K562 (cell line): Measurements from ENCODE around the gene TRABD2B. TPM values are rescaled to one million over a fixed set of nuclear protein-coding genes. Genes with fewer than 3 reads are reported as not detected.

Experiments
- ATAC-seq: fragments of 200-7000 bp; cut with Tn5 transposase; 3 replicates; pipeline ENCODE4 v1.9.1; 2020; ENCODE audit warnings: moderate library complexity
- BruUV-seq: library from RNA; stranded (reverse); fragments of 400-500 nt; replicated peaks from 2 replicates; lab custom pipeline; 2021; lab: Mats Ljungman, UMichigan
- CTCF ChIA-PET: fragments of 300-600 bp; formaldehyde crosslinking; extraction: SDS; loops from one replicate; lab custom pipeline; 2021; ENCODE audit warnings: low intra/inter-chr PET ratio; lab: Yijun Ruan, JAX
- POLR2A ChIA-PET: fragments of 300-600, 350-650 bp; sonication (Branson Sonifier 250); formaldehyde crosslinking; extraction: SDS; loops from one replicate; lab custom pipeline; 2021; ENCODE audit warnings: antibody characterized with exemption, inconsistent platforms; lab: Yijun Ruan, JAX
- DNase-seq, 4 experiments: peaks; one replicate each; pipeline versions ENCODE4 v3.0.0 to v3.0.0-alpha.2; 2011 to 2018; ENCODE audit warnings: low spot score in 3 of 4, mixed read lengths in 3 of 4; ENCODE audit errors: extremely low read depth in 1 of 4
- FAIRE-seq: peaks from 2 replicates; lab custom pipeline; 2011; peaks lifted over from hg19 to GRCh38; lab: Jason Lieb, UNC
- H2AFZ ChIP-seq: 2 replicates; pipeline ENCODE4 v1.6.0; 2011; ENCODE audit warnings: low read depth, low read length, control low read depth, inconsistent platforms
- H3K27ac ChIP-seq: fragments of 200-600 bp; 3 replicates; pipeline ENCODE4 v1.8.0; 2011; ENCODE audit warnings: low read depth, mild to moderate bottlenecking, control low read depth, inconsistent platforms, low read length, moderate library complexity, mixed read lengths; ENCODE audit errors: extremely low read depth
- H3K27me3 ChIP-seq, 2 experiments: fragments of 300-600 bp in 1 of 2; 2 replicates in 1 of 2; 3 replicates in 1 of 2; pipeline versions ENCODE4 v1.6.0 to v1.8.0; 2011; ENCODE audit warnings: inconsistent platforms in 2 of 2, low read length in 2 of 2, mild to moderate bottlenecking in 1 of 2, mixed read lengths in 1 of 2, moderate library complexity in 1 of 2; ENCODE audit not compliant: control insufficient read depth in 2 of 2, insufficient read depth in 2 of 2
- H3K36me3 ChIP-seq: fragments of 300-600 bp; 3 replicates; pipeline ENCODE4 v1.8.0; 2011; ENCODE audit warnings: mild to moderate bottlenecking, low read length, inconsistent platforms; ENCODE audit not compliant: control insufficient read depth, insufficient read depth
- H3K4me1 ChIP-seq, 2 experiments: fragments of 200-600 bp in 1 of 2; replicated peaks in 1 of 2; 2 replicates in 1 of 2; 3 replicates in 1 of 2; pipeline versions ENCODE4 v1.5.1 to v1.8.0; 2011; ENCODE audit warnings: inconsistent platforms in 2 of 2, low read length in 2 of 2, mild to moderate bottlenecking in 1 of 2, mixed read lengths in 1 of 2, moderate library complexity in 1 of 2; ENCODE audit not compliant: control insufficient read depth in 2 of 2, insufficient read depth in 2 of 2
- H3K4me2 ChIP-seq: 2 replicates; pipeline ENCODE4 v1.6.1; 2011; ENCODE audit warnings: low read length, control low read depth, inconsistent platforms, mixed read lengths; ENCODE audit not compliant: insufficient read depth
- H3K4me3 ChIP-seq: fragments of 200-600 bp; sonication (generic), shearing (Covaris generic); 2 replicates; pipeline ENCODE4 v1.5.1; 2016; ENCODE audit warnings: control low read depth, inconsistent platforms
- H3K79me2 ChIP-seq: fragments of 200-600 bp; 3 replicates; pipeline ENCODE4 v1.8.0; 2011; ENCODE audit warnings: low read length, inconsistent platforms; ENCODE audit not compliant: control insufficient read depth, insufficient read depth
- H3K9ac ChIP-seq, 2 experiments: 2 replicates each; pipeline versions ENCODE4 v1.6.0 to v1.6.1; 2011; ENCODE audit warnings: low read depth in 2 of 2, low read length in 2 of 2, control low read depth in 1 of 2, inconsistent platforms in 1 of 2, mild to moderate bottlenecking in 1 of 2, mixed read lengths in 1 of 2; ENCODE audit not compliant: insufficient read depth in 1 of 2
- H3K9me1 ChIP-seq: one replicate; pipeline ENCODE4 v1.6.0; 2011; ENCODE audit warnings: inconsistent platforms, mild to moderate bottlenecking, low read length, moderate library complexity; ENCODE audit not compliant: control insufficient read depth, insufficient read depth
- H3K9me3 ChIP-seq: replicated peaks from 2 replicates; pipeline ENCODE4 v1.5.1; 2011; ENCODE audit warnings: low read depth, low read length, inconsistent platforms; ENCODE audit not compliant: control insufficient read depth, insufficient read depth
- H4K20me1 ChIP-seq: replicated peaks from 2 replicates; pipeline ENCODE4 v1.6.1; 2011; ENCODE audit warnings: low read length, inconsistent platforms, mixed read lengths; ENCODE audit not compliant: control insufficient read depth, insufficient read depth
- C11orf30 ChIP-seq: fragments of 450-650 bp; IDR thresholded peaks from 2 replicates; pipeline ENCODE4 v1.6.1; 2016; ENCODE audit warnings: low read depth, mild to moderate bottlenecking
- DMBX1 ChIP-seq: fragments of 250-450 bp; sonication (Bioruptor Pico); IDR thresholded peaks from 2 replicates; pipeline ENCODE4 v1.8.0; 2022; ENCODE audit warnings: inconsistent platforms, mild to moderate bottlenecking, moderate library complexity, borderline replicate concordance
- JUNB ChIP-seq: fragments of 450-650 bp; formaldehyde crosslinking; conservative IDR thresholded peaks from 2 replicates; pipeline ENCODE4 v1.4.0; 2020; ENCODE audit warnings: mild to moderate bottlenecking
- KHSRP ChIP-seq: fragments of 450-650 bp; IDR thresholded peaks from 2 replicates; pipeline ENCODE4 v1.6.1; 2017
- POLR2H ChIP-seq: IDR thresholded peaks from 2 replicates; pipeline ENCODE4 v1.6.1; 2016; ENCODE audit warnings: missing genetic modification characterization, low read depth, mild to moderate bottlenecking, control low read depth, missing compliant biosample characterization, moderate library complexity
- SIN3B ChIP-seq: fragments of 450-650 bp; IDR thresholded peaks from 2 replicates; pipeline ENCODE4 v1.6.1; 2017; ENCODE audit warnings: low read depth, mild to moderate bottlenecking, moderate library complexity
- XRCC3 ChIP-seq: fragments of 450-650 bp; IDR thresholded peaks from 2 replicates; pipeline ENCODE4 v1.6.1; 2017; ENCODE audit warnings: mild to moderate bottlenecking, moderate library complexity
- YBX1 ChIP-seq: fragments of 450-650 bp; IDR thresholded peaks from 2 replicates; pipeline ENCODE4 v1.7.1; 2016; ENCODE audit warnings: mild to moderate bottlenecking
- ZKSCAN8 ChIP-seq: fragments of 200-800 bp; sonication (Bioruptor generic); IDR thresholded peaks from 2 replicates; pipeline ENCODE4 v1.6.1; 2016; ENCODE audit warnings: missing genetic modification characterization, missing compliant biosample characterization
- ZNF354B ChIP-seq: fragments of 250-450 bp; sonication (Bioruptor Pico); IDR thresholded peaks from 2 replicates; pipeline ENCODE4 v1.4.0; 2020
- ZNF668 ChIP-seq: fragments of 250-450 bp; sonication (Bioruptor Pico); IDR thresholded peaks from 2 replicates; pipeline ENCODE4 v1.8.0; 2022; ENCODE audit warnings: mild to moderate bottlenecking, inconsistent platforms
- ZNF780A ChIP-seq: fragments of 250-450 bp; sonication (Bioruptor Pico); IDR thresholded peaks from 2 replicates; pipeline ENCODE4 v1.5.0; 2021; ENCODE audit warnings: mild to moderate bottlenecking
- WGBS: fragments of 100-300 bp; shearing (Covaris generic); methylation state at CpG from one replicate; pipeline ENCODE4 v1.1.6; 2016; ENCODE audit warnings: low coverage, mixed read lengths; ENCODE audit not compliant: insufficient coverage; ENCODE audit errors: missing lambda C conversion rate; 5-methylcytosine and 5-hydroxymethylcytosine counted together
- in situ Hi-C: fragments of 300-500 bp; cut with MboI; formaldehyde crosslinking; loops from 4 replicates; pipeline ENCODE4 v1.15.0; 2018; ENCODE audit warnings: inconsistent platforms, mixed read lengths
- intact Hi-C: fragments of 100-400 bp; cut with micrococcal nuclease; formaldehyde crosslinking; loops from 2 replicates; pipeline ENCODE4 v1.14.2; 2022
- polyA plus RNA-seq, 8 experiments: library from polyadenylated mRNA; depleted of rRNA in 4 of 8; stranded (reverse) in 5 of 8; unstranded in 3 of 8; fragments of >200 nt; fragmentation: Nextera tagmentation in 2 of 8; fragmentation: Illumina TruSeq in 1 of 8; extraction: Ambion mirVana in 2 of 8; extraction: Trizol in 1 of 8; gene quantifications; 2 replicates each; pipeline versions ENCODE4 v1.2.1 to v1.2.3, GENCODE V29; 2011 to 2014; ENCODE audit warnings: inconsistent platforms in 1 of 8, missing spikeins in 1 of 8
- total RNA-seq, 7 experiments: library from RNA; depleted of rRNA in 6 of 7; stranded (reverse); fragments of >200 nt in 6 of 7; fragmentation: Illumina TruSeq in 2 of 7; extraction: Trizol in 2 of 7; gene quantifications; 2 replicates each; pipeline versions ENCODE4 v1.2.1 to v1.2.3, GENCODE V29; 2011 to 2021; ENCODE audit warnings: low replicate concordance in 1 of 7
- TF ChIP-seq, protein P1 (sequence below): sonication (generic); formaldehyde crosslinking; IDR thresholded peaks from 2 replicates; pipeline ENCODE4 v1.8.0; 2022; ENCODE audit warnings: missing genetic modification reagents, mild to moderate bottlenecking, borderline replicate concordance

The TRABD2B gene
- total and polyA plus RNA-seq, 9 of the 15 experiments (the other 6 are each of a cell fraction or from before 2014, with no cell fraction given) = not detected

DNA sequence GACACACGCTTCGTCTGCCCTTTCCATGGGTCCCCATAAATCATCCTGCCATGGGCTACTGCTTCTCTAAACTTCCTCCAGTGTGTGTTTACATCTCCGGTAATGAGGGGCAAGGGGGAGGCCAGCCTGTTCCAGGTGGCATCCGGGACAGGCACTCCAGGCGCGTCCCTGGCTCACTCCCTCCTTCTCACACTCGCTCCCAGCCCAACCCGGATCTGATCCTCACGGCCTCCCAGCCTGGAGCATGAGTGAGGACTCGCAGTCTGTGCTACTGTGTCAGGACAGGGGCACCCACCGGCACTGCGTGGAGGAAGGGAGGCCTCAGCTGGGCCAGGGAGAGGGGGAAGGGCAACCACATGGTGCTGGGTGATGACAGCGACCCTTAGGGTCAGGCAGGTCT is 225.4 kb downstream of the TRABD2B start:
- Histone ChIP-seq H4K20me1 (peaks cover 14% of the 10 kb centered on the region), H3K9me3 (no peaks in the 10 kb centered on the region), H3K27ac (no peak overlapping the region), H3K4me2 (no peak overlapping the region), H3K4me1 (no peaks in the 10 kb centered on the region), H3K79me2 (no peaks in the 10 kb centered on the region), H3K36me3 (no peaks in the 10 kb centered on the region), H3K9me1 (no peaks in the 10 kb centered on the region), H3K27me3 (peaks cover 17 to 69% of the 10 kb centered on the region in 2 experiments), H2AFZ (no peak overlapping the region), H3K4me3 (no peak overlapping the region), H3K9ac (no peak overlapping the region; a peak in 1 of 4 replicates)
- ChIA-PET CTCF (no interaction called here), POLR2A (no interaction called here)
- TF ChIP-seq XRCC3 (no peak), ZNF668 (CRISPR knock-in tag) (no peak), JUNB (CRISPR knock-in tag) (no peak), ZNF354B (CRISPR knock-in tag) (no peak), C11orf30 (no peak), YBX1 (no peak), ZKSCAN8 (CRISPR knock-in tag) (no peak), POLR2H (tag) (no peak), SIN3B (no peak), DMBX1 (no peak), KHSRP (no peak), ZNF780A (CRISPR knock-in tag) (no peak)
- TF ChIP-seq, protein P1, sequence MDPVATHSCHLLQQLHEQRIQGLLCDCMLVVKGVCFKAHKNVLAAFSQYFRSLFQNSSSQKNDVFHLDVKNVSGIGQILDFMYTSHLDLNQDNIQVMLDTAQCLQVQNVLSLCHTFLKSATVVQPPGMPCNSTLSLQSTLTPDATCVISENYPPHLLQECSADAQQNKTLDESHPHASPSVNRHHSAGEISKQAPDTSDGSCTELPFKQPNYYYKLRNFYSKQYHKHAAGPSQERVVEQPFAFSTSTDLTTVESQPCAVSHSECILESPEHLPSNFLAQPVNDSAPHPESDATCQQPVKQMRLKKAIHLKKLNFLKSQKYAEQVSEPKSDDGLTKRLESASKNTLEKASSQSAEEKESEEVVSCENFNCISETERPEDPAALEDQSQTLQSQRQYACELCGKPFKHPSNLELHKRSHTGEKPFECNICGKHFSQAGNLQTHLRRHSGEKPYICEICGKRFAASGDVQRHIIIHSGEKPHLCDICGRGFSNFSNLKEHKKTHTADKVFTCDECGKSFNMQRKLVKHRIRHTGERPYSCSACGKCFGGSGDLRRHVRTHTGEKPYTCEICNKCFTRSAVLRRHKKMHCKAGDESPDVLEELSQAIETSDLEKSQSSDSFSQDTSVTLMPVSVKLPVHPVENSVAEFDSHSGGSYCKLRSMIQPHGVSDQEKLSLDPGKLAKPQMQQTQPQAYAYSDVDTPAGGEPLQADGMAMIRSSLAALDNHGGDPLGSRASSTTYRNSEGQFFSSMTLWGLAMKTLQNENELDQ (CRISPR knock-in tag) = no peak
- FAIRE-seq = no peak
- DNase-seq = no peak
- no TSS peak for BruUV-seq
- WGBS = 0% methylated on average over 13 of the region's 13 CpGs
- intact Hi-C loops (no loop called here), in situ Hi-C loops (loop anchor here (25.0 kb wide), 1 partner anchor 441 kb away; the partner anchor contains the start of gene SLC5A9)
- no peak for ATAC-seq
